ENCODE data around the gene CARMIL3.

CARMIL3 gene

GRCh38 chr14:24116128-24116814 is 64.5 kb downstream of the CARMIL3 start:
- DNase-seq = no peak

- no peak for DNase-seq
These were observed 65.4 kb downstream of the CARMIL3 start for GRCh38 chr14:24117179-24117578.
